ENCODE measurements around the gene DEAF1.

Gene DEAF1

DNA sequence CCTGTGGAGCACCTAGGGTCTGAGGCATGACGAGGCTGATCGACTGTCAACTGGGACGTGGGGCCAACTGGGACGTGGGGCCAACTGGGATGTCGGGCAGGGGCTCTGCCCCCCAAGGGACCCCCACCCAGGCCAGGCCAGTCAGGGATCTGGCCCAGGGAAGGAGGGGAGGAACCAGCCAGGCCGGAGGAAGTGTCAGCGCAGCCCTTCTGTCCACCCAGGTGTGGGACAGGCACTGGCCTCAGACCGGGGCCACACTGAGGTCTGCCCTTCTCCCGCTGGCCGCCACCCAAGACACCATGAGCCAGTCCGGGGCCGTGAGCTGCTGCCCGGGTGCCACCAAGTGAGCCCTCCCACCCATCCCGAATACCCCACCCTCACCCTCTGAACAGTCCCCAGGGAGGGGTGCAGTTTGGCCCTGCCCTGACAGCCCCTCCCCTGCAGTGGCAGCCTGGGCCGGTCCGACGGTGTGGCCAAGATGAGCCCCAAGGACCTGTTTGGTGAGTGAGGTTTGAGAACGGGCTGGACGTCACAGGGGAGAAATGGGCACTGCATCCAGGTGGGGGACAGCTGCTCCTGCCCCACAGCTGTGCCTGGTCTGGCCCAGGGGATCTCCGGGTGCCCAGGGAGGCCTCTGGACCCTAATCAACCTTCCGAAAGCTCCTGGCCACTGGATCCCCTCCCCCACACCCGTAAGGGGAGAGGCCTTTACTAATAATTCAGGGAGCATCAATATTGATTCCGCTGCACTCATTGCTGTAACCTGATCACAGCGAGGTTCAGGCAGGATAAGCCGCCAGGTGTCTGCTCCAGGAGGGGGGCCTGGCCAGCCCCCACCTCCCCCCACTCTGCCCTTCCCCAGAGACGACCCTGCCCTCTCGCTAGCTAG, 14.3 kb upstream of the DEAF1 start:
- TF ChIP-seq POLR2A (IDR thresholded peaks at IDR 0.05; ENCODE audit: low read length) (no peak), GATA1 (IDR thresholded peaks at IDR 0.05; ENCODE audit: low read depth, low read length) (no peak)
- DNase-seq = no peak

DNA sequence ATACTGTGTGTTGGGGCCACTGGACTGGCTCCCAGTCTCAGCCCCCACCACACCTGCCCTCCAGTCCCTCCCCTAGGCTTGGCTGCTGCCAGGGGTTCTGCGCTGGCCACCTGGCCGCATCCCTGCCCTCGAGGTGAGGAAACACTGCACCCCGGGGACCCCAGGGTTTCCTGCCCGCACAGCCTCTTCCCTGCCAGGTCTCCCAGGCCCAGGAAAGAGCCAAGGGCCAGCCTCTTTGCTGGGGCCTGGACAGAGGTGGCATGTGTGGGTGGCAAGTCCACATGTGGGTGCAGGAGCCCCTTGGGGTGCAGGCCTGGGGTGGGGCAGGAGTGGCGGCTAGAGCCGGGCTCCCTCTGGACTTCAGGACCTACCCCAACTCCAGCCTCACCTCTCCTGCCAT, 13.5 kb upstream of the DEAF1 start:
- no peak for TF ChIP-seq GATA1 (IDR thresholded peaks at IDR 0.05; ENCODE audit: low read depth, low read length)
- no peak for TF ChIP-seq POLR2A (IDR thresholded peaks at IDR 0.05; ENCODE audit: low read length)
- no peak for DNase-seq

DNA sequence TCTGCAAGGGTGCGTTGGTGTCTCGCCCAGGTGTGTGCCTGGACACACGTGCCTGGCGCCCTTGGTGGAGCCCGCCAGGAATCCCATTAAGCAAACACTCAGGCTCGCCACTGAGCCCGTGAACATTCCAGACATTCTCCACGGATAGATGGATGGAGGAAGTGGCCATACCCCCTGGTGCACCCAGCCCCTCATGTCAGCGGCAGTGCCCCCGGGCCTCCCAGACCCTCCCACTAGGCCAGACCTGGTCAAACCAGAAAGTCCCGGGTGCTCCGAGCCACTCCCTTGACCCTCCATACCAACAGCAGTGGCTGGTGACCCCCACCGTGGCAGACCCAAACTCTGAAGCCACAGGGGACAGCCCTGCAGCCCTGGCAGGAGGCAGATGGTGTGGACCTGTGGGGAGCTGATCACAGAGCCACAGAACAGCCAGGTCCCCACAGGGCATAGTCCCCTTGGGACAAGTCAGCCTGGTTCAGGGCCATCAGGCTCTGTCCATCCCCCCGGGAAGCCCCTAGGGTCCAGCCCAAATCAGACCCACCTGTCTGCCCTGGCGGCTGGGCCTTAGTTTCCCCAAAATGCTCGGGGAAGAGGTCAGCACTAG, 12.9 kb upstream of the DEAF1 start:
- DNase-seq = no peak

DNA sequence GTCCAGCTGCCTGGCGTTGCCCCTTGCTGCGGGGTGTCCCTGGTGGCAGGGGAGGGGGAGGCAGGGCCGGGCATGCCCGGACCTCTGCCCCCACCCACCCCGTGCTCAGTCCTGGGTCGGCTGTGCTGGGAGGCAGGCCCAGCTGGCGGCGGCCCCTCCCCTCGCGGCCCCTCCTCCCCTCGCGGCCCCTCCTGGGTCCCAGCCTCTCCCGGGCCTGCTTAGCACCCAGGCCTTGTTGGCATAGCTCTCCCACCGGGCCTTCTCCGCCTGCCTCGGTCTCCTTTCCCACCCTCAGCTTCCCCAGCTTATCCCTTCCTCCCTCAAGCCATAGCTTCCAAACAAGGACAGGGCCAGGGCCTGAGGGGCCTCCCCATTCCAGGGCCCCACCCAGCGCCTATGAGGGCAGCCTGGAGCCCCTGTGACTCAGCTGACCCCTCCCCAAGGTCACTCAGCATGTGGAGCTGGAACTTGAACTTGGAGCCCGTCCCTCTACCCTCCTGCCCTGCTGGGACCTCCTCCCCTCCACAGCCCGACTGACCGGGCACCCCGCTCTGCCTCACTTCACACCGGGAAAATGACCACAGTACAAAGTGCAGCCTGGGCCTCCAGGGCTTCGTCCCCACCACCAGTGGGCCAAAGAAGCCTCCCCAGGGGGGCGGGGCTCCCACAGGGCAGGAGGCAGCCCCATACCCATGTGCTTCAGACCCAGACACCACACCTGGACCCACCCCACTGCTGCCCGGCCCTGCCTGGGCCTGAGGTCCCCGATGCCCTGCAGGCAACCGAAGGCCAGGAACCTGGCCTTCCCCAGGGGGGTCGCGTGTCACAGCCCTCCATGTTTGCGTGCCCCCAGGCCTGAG, 12.2 kb upstream of the DEAF1 start:
- DNase-seq = no peak
- TF ChIP-seq GATA1 (IDR thresholded peaks at IDR 0.05; ENCODE audit: low read depth, low read length) (no peak), POLR2A (IDR thresholded peaks at IDR 0.05; ENCODE audit: low read length) (no peak)

More for the DNA sequence above, 12.9 kb upstream of the DEAF1 start:
- TF ChIP-seq POLR2A (IDR thresholded peaks at IDR 0.05; ENCODE audit: low read length) (no peak), GATA1 (IDR thresholded peaks at IDR 0.05; ENCODE audit: low read depth, low read length) (no peak)

DNA sequence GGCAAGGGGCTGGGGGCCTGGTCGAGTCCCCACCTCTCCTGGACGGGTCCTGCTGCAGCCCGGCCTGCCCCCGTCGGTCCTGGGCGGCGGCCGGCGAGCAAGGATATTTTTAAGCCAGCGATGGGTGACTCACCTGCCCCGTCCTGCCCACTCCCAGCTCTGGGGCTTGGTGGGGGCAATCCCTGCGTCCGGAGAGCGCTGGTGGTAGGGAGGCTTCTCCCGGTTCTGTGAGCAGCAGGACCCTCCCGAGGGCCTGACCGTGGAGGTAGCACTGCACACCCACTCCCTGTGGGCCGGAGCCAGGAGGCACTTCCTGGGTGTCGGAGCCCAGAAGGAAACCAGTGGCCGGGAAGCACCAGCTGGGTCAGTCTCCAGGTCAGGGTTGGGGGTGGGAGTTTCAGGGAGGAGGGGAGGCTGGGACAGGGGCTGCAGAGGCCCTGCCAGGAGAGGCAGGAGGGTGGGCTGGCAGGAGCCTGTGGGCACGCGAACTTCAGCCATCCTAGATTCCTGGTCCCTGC, 11.5 kb upstream of the DEAF1 start:
- TF ChIP-seq GATA1 (IDR thresholded peaks at IDR 0.05; ENCODE audit: low read depth, low read length) = no peak
- TF ChIP-seq POLR2A (IDR thresholded peaks at IDR 0.05; ENCODE audit: low read length) = no peak
- no peak for DNase-seq

DNA sequence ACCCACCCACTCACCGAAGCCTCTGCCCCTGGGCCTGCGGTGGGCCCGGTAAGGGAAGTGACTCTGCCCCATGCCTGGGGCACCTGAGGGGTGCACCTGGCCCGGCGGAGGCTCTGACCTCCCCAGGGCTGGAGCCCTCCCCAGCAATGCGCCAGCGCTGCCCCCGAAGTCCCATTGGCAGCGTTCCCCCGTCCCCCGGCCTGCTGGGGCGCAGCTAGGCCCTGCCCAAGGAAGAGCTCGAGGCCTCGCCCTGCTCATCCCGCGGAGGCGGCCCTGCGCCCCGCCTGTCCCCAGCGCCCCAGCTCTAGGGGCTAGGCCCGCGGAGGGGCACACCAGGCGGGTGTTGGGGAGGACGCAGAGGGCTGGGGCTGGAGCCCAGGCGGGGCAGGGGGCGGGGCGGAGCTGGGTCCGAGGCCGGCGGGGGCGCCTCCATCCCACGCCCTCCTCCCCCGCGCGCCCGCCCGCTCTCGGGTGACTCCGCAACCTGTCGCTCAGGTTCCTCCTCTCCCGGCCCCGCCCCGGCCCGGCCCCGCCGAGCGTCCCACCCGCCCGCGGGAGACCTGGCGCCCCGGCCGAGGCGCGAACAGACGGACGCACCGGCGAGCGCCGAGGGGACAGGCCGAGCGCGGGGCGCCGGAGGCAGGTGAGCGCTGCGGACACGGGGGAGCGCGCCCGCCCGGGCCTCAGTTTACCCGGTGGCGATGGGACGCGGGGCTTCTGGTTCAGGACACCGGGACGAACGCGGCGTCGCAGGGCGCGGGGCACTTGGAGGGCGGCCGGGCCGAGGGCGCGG, 10.8 kb upstream of the DEAF1 start, which contains the start of gene EPS8L2:
Gene EPS8L2 (plus strand): TSS at position 586 of the 793 bp plus-strand sequence. CDS start 3,177 bp downstream, outside the sequence.
- TF ChIP-seq GATA1 (IDR thresholded peaks at IDR 0.05; ENCODE audit: low read depth, low read length) = no peak
- no peak for DNase-seq

DNA sequence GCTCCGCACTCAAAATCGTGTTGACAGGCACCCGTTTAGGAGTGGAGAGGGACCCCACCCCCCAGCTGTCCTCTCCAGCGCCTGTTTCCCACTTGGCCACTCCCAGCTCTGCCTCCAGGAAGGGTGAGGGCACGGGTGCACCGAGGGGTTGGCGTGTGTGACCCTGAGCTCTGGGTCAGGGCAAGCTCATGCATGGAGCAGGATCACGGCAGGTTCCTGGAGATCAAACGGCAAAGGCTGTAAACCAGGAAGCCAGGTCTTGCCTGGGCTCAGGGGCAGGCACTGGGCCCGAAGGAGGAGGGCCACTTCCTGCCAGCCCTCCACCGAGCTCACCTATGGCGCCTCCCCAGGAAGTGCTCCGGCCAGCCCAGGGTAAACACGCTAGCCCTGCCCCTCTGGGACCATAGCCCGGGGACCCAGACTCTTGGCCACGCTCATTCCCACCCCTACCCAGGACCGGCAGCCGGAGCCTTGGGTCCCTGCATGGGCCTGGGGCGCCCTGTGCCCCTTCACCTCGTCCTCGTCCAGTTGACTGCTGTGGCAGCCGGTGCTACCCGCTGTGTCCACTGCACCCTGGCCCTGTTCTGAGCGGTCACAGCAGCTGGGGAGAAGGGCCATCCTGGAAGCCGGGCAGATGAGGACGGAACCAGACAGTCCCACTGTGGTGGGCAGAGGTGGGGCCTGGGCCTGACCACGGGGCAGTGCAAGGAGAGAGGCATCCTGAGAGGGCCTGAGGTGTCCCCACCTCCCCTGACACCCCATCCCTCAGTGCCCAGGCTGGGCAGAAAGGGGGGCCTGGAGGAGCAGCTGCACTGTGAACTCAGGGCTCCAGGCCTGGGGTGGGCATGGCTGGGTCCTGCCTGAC, 10.0 kb upstream of the DEAF1 start:
- DNase-seq = no peak
- TF ChIP-seq POLR2A (IDR thresholded peaks at IDR 0.05; ENCODE audit: low read length) (no peak), GATA1 (IDR thresholded peaks at IDR 0.05; ENCODE audit: low read depth, low read length) (no peak)

DNA sequence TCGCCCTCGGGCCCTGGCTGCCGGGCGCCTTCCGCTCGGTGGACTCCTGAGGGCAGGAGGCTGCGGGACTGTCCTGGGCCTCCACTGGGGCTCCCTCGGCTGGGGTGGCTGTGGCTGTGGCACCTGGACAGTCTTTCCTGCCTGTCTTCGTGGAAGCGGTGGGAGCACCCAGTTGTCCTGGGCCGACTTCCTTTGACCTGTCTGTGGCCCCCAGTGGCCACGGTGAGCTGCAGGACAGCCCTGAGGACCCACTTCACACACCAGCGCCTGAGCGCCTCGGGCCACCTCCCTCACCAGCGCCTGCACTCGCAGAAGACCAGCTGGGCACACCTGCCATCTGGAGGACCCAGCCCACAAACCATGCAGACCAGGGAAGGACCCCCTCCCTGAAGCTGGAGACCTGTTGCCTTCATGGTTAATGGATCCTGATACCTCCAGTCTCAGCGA, 9.2 kb upstream of the DEAF1 start:
- TF ChIP-seq POLR2A (IDR thresholded peaks at IDR 0.05; ENCODE audit: low read length) (no peak), GATA1 (IDR thresholded peaks at IDR 0.05; ENCODE audit: low read depth, low read length) (no peak)
- DNase-seq = no peak

DNA sequence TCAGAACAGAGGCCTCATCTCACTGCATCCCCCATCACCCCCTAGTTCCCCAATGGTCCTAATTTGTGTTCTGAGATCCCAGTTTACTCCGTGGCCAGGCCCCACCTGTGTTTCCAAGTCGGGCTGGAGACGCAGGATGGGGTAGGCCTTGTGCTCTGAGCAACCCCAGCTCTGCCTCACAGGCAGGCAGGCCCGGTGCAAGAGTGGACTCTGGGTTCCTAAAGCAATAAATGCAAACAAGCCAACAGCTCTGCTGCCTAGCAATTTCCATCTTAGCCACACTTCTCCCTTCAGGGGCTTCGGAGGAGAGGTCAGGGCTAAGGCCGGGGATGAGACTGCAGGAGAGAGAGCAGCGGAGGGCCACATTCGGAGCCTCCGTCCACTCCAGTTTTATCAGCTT, 8.5 kb upstream of the DEAF1 start:
- DNase-seq = no peak
- TF ChIP-seq GATA1 (IDR thresholded peaks at IDR 0.05; ENCODE audit: low read depth, low read length) (no peak), POLR2A (IDR thresholded peaks at IDR 0.05; ENCODE audit: low read length) (no peak)

DNA sequence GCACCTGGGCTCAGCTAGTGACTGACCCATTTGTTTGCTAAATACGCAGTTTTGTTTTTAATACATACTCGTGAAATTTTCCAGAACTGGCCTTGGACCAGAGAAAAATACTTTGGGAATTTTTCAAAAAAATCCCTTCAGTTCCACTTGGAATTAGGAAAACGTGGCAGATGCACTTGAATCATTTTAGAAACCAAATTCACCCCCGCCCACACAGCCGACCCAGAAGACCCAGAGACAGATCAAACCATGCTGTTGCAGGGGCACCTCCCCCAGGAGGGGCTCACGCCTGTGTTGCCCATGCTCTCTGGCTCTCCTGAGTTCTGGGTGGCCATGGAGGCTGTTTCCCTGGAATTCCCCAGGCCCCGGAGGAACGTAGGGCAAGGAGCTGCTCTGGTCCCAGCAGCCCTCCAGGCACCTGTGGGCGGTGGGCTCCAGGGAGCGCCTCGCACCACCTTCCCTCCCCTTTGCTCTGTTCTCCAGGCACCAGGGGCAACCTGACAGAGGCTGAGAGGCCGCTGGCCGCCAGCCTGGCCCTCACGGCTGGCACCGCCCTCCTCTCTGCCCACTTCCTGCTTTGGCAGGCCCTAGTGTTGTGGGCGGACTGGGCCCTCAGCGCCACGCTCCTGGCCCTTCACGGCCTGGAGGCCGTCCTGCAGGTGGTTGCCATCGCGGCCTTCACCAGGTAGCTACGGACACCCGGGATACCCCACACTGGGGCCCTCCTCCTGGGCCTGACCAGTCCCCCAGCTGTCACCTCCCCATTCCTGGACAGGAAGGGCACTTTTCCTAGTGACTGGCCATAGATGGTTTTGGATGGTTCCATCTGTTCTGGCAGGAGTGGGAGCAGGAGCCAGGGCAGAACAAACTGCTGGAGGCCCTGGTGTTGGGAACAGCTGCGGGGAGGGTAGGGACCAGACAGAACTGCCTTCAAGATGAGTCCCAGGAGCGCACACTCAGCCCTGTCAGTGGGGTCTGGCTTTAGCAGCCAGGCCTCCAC, 7.7 kb upstream of the DEAF1 start:
- TF ChIP-seq GATA1 (IDR thresholded peaks at IDR 0.05; ENCODE audit: low read depth, low read length) (no peak), POLR2A (IDR thresholded peaks at IDR 0.05; ENCODE audit: low read length) (no peak)
- no peak for DNase-seq
